SH-SY5Y (cell line): ENCODE measurements around the gene MPDU1.

Experiments used
- GATA2 ChIP-seq: IDR thresholded peaks from 2 replicates; pipeline ENCODE4 v1.6.1; 2011; ENCODE audit warnings: mild to moderate bottlenecking, low read depth, low read length
- GATA3 ChIP-seq: IDR thresholded peaks from 2 replicates; pipeline ENCODE4 v1.6.1; 2011; ENCODE audit warnings: low read depth, mild to moderate bottlenecking, low read length, moderate library complexity

- TF ChIP-seq GATA2 (no peak), GATA3 (no peak)
These were observed 8.2 kb upstream of the MPDU1 start for GRCh38 chr17:7575481-7575883.
